Measurements from ENCODE around the gene SPATA24.
A peak's percentile ranks its signal among the peaks of the same experiment; 100 is the strongest.
"Not testable (repeated sequence)": the region's sequence is repeated elsewhere in the genome, so short reads cannot be mapped to it uniquely, and the experiment has no call there.

SPATA24 gene, protein sequence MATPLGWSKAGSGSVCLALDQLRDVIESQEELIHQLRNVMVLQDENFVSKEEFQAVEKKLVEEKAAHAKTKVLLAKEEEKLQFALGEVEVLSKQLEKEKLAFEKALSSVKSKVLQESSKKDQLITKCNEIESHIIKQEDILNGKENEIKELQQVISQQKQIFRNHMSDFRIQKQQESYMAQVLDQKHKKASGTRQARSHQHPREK

GRCh38 chr5:139403787-139404483, at the start of gene SPATA24:
TSS of gene SPATA24 (minus strand) at chr5:139404089. CDS start at chr5:139404060, 29 bp downstream.
- peak; percentile 98 for DNase-seq

- no peak for DNase-seq
Measured at GRCh38 chr5:139451878-139452660, 48.2 kb upstream of the SPATA24 start.

- DNase-seq = no peak
Measured at GRCh38 chr5:139451176-139451575, 47.3 kb upstream of the SPATA24 start.

DNA sequence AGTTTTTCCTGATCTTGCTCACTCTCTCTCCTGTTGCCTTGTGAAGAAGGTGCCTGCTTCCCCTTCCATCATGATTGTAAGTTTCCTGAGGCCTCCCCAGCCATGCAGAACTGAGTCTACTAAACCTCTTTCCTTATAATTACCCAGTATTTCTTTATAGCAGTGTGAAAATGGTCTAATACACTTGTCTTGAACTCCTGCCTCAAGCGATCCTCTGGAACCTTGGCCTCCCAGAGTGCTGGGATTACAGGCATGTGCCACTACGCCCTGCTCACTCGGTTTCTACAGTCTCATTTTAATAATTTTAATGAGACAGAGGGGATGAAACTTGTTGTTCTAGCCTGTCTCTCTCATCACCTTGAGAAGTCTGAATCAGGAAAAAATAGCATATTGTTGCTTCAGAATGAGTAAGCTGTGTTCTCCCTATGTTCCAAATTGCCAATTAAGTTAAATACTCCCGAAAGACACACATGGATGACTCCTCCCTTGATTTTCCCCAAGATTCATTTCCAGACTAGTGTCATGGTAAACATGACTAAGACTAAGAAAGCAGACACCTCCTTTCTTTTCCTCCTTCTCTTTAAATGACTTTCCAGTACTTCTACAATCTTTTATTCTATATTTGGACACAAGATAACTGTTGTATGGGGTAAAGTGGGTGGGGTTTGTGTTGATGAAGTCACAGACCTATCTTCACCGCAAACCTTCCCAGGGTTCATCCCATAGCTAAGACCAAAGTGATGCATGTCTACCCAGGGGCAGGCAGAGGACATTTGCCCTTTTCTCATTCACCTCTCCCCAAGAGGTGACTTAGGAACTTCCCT, 43.3 kb upstream of the SPATA24 start:
- no peak for DNase-seq

DNA sequence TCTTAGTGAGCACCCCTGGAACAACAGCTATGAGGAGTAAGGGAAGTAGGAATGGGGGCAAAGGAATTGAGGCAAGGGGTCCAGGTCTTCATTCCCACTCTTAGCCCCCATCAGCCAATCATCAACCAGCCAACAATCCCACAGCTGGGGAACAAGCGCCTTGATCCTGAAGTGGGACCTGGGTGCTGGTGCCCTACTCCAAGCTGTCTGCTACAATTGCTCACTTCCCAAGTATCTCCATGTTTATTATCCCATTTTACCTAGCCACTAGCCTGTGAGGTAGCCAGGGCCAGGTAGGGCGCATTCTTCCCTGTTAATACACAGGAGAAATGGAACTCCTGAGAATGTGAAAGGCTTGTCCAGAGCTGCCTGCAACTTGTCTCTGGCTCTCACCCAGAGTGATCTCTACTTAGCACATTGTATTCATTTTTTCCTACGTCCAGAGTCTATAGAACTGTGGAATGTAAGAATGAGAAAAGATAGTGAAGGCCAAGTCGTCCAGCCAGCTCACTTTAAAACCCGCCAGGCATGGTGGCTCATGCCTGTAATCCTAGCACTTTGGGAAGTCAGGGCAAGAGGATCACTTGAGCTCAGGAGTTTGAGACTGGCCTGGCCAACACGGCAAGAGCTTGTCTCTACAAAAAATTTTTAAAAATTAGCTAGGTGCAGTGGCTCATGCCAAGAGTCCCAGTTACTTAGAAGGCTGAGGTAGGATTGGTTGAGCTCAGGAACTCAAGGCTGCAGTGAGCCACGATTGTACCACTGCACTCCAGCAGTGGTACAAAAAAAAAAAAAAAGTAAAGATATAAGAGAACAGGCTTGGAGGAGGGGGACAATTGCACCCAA, 41.7 kb upstream of the SPATA24 start:
- no peak for DNase-seq

GRCh38 chr5:139443831-139444453, 40.1 kb upstream of the SPATA24 start:
- no peak for DNase-seq

GRCh38 chr5:139440416-139440815, 36.5 kb upstream of the SPATA24 start:
- DNase-seq = not testable (repeated sequence)

DNA sequence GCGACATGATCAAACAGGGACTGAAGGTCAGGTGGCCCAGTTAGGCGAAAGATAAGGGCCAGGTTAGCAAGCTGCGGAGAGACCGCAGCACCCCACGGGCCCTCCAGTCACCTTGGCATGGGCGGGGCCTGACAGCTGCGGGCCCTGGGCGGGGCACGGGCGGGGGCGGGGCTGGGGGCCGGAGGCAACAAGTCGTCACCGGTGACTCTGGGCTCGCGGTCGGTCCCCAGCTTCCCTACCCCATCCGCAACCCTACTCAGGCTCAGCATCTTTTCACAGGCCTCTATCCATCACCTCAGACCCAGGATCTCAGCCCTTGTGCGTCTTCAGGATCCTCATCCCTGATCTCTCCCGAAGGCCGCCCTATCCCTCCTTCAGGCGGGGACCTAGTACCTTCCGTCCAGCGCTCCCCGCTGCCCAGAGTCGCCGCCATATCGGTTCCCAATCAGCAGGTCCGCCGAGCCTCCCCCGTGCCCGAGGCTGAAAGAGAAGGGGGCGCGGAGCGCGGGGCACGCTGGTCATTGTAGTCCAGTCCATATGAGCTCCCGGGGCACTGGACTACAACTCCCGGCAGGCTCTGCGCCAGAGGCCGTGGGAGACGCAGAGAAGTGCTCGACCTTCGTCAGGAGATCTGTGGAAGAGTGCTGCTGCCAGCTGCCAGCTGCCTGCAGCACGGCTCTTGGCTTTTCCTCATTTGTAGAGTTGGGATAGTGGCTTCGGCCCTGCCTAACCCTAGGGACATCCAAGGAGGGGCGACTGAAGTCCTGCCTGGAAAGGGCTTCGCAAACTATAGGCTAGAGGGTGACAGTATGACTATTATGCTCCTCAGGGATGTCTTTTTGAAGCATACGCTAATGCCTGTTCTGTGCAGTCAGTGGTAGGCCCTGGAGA, 35.4 kb upstream of the SPATA24 start, which contains the start of gene DNAJC18:
Gene DNAJC18, minus strand, starts transcription at position 513 of the 891 bp plus-strand sequence. Its CDS starts 80 bp downstream, at position 433.
- peak; percentile 91 for DNase-seq

DNA sequence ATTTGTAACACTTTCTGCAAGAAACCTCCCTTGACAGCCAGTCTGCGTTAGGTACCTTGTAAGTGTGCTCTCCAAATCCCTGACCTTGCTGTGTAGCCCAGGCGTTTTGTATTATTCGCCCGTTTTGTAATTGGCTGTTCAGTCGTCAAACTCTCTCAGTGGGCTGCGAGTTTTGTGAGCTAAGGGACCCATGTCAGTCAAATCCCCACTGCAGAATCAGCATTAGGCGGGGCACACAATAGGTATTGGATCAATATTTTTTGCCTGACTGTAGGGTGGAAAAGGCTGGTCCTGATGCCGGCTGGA, 34.8 kb upstream of the SPATA24 start:
- no peak for DNase-seq

GRCh38 chr5:139435676-139436075, 31.8 kb upstream of the SPATA24 start:
- no peak for DNase-seq

- DNase-seq = no peak
Measured at GRCh38 chr5:139431706-139432105, 27.8 kb upstream of the SPATA24 start.

DNA sequence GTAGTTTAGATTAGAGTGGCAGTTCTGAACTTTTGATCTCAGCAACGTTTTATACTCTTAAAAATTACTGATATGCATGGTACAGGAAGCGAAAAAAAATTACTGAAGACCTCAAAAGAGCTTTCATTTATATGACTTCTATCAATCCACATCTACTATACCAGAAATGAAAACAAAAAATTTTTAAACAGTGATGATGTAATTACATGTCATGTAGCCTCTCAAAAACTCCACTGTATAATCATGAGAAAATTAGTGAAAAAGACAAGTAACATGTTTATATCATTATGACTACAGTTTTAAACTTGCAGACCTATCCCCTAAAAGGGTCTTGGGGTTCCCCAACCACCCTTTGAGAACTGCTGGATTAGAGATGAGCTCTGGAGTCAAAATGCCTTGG, 26.1 kb upstream of the SPATA24 start:
- DNase-seq = no peak

DNA sequence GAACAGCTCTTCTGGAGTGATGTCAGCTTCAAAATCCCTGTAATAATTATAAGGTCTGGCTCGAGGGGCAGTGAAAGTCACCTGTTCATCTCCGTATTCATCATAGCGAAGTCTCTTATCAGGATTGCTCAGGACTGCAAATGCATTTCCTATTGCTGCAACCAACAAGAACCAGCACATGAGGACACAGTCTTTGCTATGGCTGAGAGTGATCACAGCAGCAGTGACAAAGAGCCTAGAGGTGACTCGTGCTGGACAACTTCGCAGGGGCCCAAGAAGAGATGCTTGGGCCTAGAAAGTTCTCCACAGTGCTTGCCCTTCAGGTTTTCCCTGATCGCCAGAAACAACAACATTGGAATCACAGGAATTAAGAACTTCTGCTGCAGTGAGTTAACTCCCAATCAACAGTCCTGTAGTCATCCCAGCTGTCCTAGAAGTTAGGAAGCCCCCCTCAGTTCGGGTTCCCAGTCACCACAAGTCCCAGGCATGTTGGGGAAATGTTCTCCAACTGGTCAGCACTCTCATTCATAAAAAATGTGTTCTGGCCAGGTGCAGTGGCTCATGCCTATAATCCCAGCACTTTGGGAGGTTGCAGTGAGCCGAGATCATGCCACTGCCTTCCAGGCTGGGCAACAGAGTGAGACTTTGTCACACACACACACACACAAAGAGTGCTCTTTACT, 22.5 kb upstream of the SPATA24 start:
- DNase-seq = no peak

- DNase-seq = no peak
Measured at GRCh38 chr5:139425497-139425896, 21.6 kb upstream of the SPATA24 start.

- DNase-seq = peak; percentile 55
Measured at GRCh38 chr5:139422307-139422893, 18.5 kb upstream of the SPATA24 start.

DNA sequence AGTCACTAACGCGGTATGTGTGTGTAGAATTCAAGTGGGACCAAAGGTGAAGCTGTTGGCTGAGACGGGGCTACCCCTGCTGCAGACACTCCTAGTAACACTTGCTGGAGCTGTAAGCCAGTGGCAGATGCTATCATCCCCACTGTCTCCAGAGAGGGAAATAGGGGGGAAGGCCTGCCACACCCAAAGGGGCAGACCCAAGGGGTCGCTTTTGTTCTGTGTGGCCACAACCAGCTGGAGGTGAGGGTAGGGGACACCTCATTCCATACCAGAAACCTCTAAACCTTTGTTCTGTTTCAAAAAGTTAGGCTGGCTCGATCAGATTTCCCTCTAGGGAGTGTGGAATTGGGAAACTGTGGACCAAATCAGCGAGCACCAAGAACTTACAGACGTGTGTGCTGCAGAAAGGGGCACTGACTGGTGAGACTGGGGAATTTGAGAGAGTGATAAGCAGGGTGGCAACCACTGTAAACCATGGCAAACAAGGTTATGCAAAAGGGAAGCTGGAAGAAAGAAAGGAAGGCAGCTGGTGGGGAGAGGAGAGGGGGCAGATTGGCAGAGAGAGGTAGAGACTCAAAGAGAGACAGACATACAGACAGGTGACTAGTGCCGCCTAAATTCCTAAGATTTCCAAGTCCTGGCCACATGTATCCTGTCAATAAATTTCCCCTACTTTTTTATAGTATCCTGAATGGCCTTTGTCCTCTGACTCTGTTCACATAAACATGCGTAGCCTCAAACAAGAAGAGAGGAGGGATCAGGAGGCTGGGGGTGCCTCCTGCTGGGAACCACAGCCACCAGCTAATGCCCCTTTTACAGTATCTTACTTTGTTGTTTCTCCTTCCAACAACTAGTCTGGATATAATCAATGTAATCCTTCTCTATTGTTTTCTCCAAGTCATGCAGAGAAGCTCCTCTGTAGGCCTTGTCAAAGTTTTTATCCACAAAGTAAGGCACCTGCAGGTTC, 15.6 kb upstream of the SPATA24 start:
- no peak for DNase-seq

DNA sequence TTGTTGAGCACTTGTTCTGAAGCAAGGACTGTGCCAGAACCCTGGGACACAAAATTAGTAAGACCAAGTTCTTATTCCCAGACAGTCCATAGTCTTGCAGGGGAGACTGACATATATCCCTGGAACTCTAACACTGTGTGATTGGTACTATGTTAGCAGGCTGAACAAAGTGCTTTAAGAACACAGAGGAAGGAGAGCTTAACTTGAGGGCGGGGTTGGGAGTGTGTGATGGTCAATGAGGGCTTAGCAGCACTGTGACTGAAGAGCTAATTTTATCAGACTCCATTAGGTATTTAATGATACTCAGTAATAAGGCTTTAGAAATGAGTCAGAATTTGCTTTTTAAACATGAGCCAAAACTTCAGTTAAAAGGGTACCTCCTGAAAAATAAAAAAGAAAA, 14.9 kb upstream of the SPATA24 start:
- DNase-seq = no peak

DNA sequence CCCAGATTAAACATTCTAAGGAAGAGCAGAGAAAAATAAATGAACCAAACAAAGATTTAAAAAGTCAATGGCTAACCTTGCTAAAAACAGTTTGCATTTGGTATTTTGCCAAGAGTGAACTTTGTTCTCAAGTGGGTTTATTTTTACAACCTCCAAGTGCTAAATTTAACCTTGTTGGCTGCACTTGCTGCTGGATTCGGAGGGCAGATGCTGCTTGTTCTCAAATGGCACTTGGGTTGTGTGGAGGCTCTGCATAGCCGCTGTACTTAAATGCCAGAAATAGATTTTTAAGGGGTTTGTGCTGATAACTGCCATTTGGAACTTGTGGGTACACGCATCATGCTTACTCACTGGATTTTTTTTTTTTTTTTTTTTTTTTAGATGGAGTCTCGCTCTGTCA, 13.3 kb upstream of the SPATA24 start:
- no peak for DNase-seq

Data from CD4-positive, alpha-beta T cell treated with Interleukin-15 for 1 hour (primary cell).